Activated T-helper 2 cell treated with anti-CD3 and anti-CD28 coated beads, Interferon-gamma antibody, Interleukin-2, Interleukin-4, amounts not matched to agents 10 μg/mL and 5 μg/mL and 100 μg/mL, durations not matched to agents 14 hours and 24 hours and 36 hours (primary cell): ENCODE results near the gene SPATS2L. TPM values are rescaled to one million over a fixed set of nuclear protein-coding genes. Genes with fewer than 3 reads are reported as not detected.

ENCODE experiments used
- DNase-seq: peaks from one replicate; pipeline ENCODE4 v3.0.0; 2021; ENCODE audit warnings: low spot score
- H3K27ac Mint-ChIP-seq: one replicate; pipeline ENCODE4 v1.8.0; 2021; ENCODE audit warnings: mixed read lengths
- H3K27me3 Mint-ChIP-seq: one replicate; pipeline ENCODE4 v1.8.0; 2021; ENCODE audit warnings: low read depth, mixed read lengths
- H3K36me3 Mint-ChIP-seq: one replicate; pipeline ENCODE4 v1.8.0; 2021; ENCODE audit warnings: low read depth, mixed read lengths
- H3K4me1 Mint-ChIP-seq: one replicate; pipeline ENCODE4 v1.8.0; 2021; ENCODE audit warnings: low read depth, mixed read lengths
- H3K4me3 Mint-ChIP-seq: one replicate; pipeline ENCODE4 v1.8.0; 2021; ENCODE audit warnings: low read depth, mild to moderate bottlenecking, moderate library complexity, mixed read lengths
- H3K9me3 Mint-ChIP-seq: one replicate; pipeline ENCODE4 v1.8.0; 2021; ENCODE audit warnings: mixed read lengths
- intact Hi-C: fragments of 100-400 bp; cut with micrococcal nuclease; formaldehyde crosslinking; loops from one replicate; pipeline ENCODE4 v1.15.1; 2023
- total RNA-seq: library from RNA; stranded (reverse); gene quantifications from 2 replicates; pipeline ENCODE4 v1.2.3, GENCODE V29; 2022

SPATS2L gene
- total RNA-seq, 1 donor from 2014 or later: 62.2 TPM

DNA sequence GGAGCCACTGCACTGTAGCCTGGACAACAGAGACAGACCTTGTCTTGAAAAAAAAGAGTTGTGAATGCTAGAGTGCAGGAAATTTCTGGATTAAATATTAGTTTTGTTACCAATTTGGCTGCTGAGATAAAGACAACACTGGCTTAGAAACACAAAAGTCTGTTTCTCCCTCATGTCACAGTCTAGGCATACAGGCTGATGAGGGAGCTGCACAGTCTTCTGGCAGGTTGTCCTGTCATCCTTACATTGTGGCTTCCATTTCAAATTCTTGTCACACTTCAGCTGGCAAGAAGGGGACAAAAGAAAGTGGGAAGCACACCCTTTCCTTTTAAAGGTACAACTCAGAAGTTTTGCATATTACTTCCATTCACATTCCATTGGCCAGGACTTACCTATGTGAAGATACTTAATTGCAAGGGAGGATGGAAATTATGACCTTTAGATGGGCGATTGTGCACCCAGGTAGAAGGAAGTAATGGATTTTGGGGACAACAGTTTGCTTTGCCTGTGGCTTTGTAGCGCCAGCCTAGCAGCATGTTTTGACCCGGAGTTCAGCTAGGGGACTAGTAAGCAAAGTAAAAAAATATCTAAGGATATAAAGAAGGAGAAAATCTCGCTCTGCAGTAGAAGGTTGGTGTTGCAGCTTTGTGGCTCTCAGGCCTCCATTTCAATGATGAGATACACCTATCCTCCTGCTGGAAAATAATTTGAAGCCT lies 55.9 kb downstream of the SPATS2L start:
- Mint-ChIP-seq H3K27me3 (no peaks in the 10 kb centered on the region), H3K27ac (no peak overlapping the region), H3K36me3 (peaks cover 2% of the 10 kb centered on the region), H3K4me1 (peaks cover 4% of the 10 kb centered on the region), H3K4me3 (no peak overlapping the region), H3K9me3 (no peaks in the 10 kb centered on the region)
- intact Hi-C loops: no loop called here
- DNase-seq: no peak

GRCh38 chr2:200363279-200363678 lies 56.8 kb downstream of the SPATS2L start:
- Mint-ChIP-seq H3K27ac (no peak overlapping the region), H3K4me3 (no peak overlapping the region), H3K9me3 (no peaks in the 10 kb centered on the region), H3K27me3 (no peaks in the 10 kb centered on the region), H3K36me3 (peaks cover 2% of the 10 kb centered on the region), H3K4me1 (peaks cover 4% of the 10 kb centered on the region)
- DNase-seq: no peak
- intact Hi-C loops: no loop called here

- DNase-seq: no peak
- Mint-ChIP-seq H3K36me3 (peaks cover 2% of the 10 kb centered on the region), H3K4me3 (no peak overlapping the region), H3K4me1 (peaks cover 4% of the 10 kb centered on the region), H3K27me3 (no peaks in the 10 kb centered on the region), H3K9me3 (no peaks in the 10 kb centered on the region), H3K27ac (no peak overlapping the region)
- intact Hi-C loops: no loop called here
Measured at GRCh38 chr2:200364142-200364541, 57.6 kb downstream of the SPATS2L start.

- intact Hi-C loops: no loop called here
- Mint-ChIP-seq H3K36me3 (peaks cover 2% of the 10 kb centered on the region), H3K27me3 (no peaks in the 10 kb centered on the region), H3K4me1 (peaks cover 4% of the 10 kb centered on the region), H3K4me3 (no peak overlapping the region), H3K27ac (no peak overlapping the region), H3K9me3 (no peaks in the 10 kb centered on the region)
- DNase-seq: no peak
Measured at GRCh38 chr2:200364620-200365019, 58.1 kb downstream of the SPATS2L start.

DNA sequence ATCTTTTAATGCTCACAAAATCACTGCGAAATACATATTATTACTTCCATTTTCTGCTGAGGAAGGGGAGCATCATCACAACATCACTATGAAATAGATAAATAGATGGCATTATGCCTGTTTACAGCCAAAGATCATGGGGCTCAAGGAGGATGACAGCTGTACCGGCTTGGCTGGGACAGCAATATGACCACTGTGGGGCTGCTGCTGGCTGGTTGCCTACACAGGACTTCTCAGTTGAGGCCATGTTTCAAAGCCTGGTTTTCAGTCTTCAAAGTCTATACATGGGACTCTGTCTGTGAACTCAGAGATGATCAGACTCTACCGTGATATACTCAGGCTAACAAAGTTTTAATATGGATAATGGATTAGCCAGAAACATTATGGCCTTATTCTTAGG lies 58.7 kb downstream of the SPATS2L start:
- Mint-ChIP-seq H3K27me3 (no peaks in the 10 kb centered on the region), H3K36me3 (peaks cover 2% of the 10 kb centered on the region), H3K9me3 (no peaks in the 10 kb centered on the region), H3K27ac (no peak overlapping the region), H3K4me1 (peaks cover 4% of the 10 kb centered on the region), H3K4me3 (no peak overlapping the region)
- intact Hi-C loops: no loop called here
- DNase-seq: no peak

- no peaks in the 10 kb centered on the region for H3K27me3 Mint-ChIP-seq
- no peak for DNase-seq
- H3K9me3 Mint-ChIP-seq: no peaks in the 10 kb centered on the region
- H3K4me1 Mint-ChIP-seq: peaks cover 5% of the 10 kb centered on the region
- no peak overlapping the region for H3K27ac Mint-ChIP-seq
- peaks cover 2% of the 10 kb centered on the region for H3K36me3 Mint-ChIP-seq
- intact Hi-C loops: no loop called here
- no peak overlapping the region for H3K4me3 Mint-ChIP-seq
Measured at GRCh38 chr2:200367155-200367554, 60.7 kb downstream of the SPATS2L start.

- H3K4me1 Mint-ChIP-seq: peaks cover 23% of the 10 kb centered on the region
- no peaks in the 10 kb centered on the region for H3K9me3 Mint-ChIP-seq
- intact Hi-C loops: loop anchor here (5.0 kb wide), 2 partner anchors 97 to 342 kb away; no protein-coding TSS in a partner anchor
- H3K4me3 Mint-ChIP-seq: no peak overlapping the region
- H3K27ac Mint-ChIP-seq: no peak overlapping the region
- no peaks in the 10 kb centered on the region for H3K27me3 Mint-ChIP-seq
- DNase-seq: no peak
- H3K36me3 Mint-ChIP-seq: peaks cover 3% of the 10 kb centered on the region
Measured at GRCh38 chr2:200369886-200370285, 63.4 kb downstream of the SPATS2L start.

DNA sequence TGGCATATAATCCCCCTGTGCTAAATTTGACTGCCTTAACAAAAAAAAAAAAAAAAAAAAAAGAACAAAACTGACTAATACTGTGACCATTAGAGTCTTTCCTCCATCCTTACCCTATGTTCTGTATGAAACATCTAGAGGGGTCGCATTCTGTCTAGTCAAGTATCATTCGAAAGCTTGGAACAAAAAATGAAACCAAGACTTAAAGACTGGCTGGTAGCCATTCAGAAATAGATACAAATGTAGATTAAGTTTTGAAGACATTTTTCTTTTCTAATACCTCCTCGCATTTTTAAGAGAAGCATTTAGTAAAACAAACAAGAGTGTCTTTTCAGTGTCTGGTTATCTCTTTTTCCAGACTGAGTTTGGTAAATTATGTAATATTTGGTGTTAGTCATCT lies 66.7 kb downstream of the SPATS2L start:
- Mint-ChIP-seq H3K9me3 (no peaks in the 10 kb centered on the region), H3K4me3 (peak overlapping the region; percentile 41), H3K27ac (no peak overlapping the region), H3K4me1 (peaks cover 49% of the 10 kb centered on the region), H3K27me3 (no peaks in the 10 kb centered on the region), H3K36me3 (peaks cover 10% of the 10 kb centered on the region)
- intact Hi-C loops: loop anchor here (5.0 kb wide), 2 partner anchors 94 to 339 kb away; no protein-coding TSS in a partner anchor
- DNase-seq: no peak

DNA sequence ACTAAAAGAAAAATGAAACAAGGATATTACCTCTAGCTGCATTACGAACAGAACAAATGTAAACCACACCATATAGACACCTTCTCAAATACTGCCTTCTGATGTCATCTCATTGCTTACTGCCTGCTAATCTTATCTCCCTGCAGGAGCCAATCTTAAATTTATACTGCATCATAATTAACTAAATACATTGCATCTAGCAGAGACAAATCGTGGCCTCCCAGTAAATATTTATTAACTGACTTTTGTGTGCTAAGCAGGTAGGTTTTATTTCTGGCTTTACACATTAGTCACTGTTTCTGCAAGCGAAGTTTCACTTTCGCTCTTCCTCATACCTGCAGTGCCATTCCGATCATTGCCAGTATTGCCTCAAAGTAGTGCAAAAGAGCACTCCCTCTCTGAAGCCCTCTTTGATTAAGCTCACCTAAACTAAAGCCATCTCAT lies 67.5 kb downstream of the SPATS2L start:
- H3K4me1 Mint-ChIP-seq: peaks cover 51% of the 10 kb centered on the region
- H3K27me3 Mint-ChIP-seq: no peaks in the 10 kb centered on the region
- peak overlapping the region; percentile 74 for H3K27ac Mint-ChIP-seq
- peaks cover 10% of the 10 kb centered on the region for H3K36me3 Mint-ChIP-seq
- intact Hi-C loops: loop anchor here (1.0 to 5.0 kb wide), 5 partner anchors 32 to 338 kb away; no protein-coding TSS in a partner anchor
- peak; percentile 33 for DNase-seq
- no peaks in the 10 kb centered on the region for H3K9me3 Mint-ChIP-seq
- peak overlapping the region; percentile 76 for H3K4me3 Mint-ChIP-seq

DNA sequence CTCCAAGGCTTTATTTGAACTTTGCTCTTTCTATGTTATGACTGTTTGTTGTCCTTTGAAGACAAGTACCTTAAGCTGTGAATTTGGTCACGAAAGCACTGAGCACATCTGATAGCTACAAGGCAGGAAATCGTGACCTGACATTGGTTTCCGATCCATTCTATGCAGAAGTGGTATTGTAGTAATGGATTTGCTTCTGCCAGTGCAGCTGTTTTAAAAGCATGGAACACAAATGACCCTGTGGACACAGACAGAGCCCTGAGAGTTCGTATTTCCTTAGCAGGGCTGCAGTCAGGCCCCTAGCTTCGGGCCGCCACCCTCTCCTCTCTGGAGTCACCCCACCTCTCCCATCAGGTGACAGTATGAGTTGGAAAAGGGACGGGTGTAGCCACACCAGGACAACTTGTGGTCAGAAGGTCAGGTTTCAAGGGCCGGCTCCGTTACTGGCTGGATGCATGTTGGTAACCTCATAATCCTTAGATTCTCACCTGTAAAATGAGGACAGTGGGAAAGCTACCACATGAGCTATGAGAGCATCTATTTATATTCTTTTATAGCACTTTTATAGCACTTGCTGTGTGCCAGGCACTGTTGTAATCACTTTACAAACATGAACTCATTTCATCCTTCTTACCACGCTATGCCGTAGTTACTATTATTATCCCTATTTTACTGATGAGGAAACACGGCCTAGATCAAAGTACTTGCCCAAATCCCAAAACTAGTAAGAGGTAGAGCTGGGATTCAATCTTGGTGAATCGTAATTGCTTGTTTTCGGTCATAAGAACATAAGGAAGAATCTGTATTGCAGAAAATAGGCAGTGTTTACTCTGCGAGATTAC lies 70.2 kb downstream of the SPATS2L start:
- H3K4me3 Mint-ChIP-seq: no peak overlapping the region
- H3K4me1 Mint-ChIP-seq: peaks cover 69% of the 10 kb centered on the region
- DNase-seq: peak; percentile 16
- H3K36me3 Mint-ChIP-seq: peaks cover 10% of the 10 kb centered on the region
- no peak overlapping the region for H3K27ac Mint-ChIP-seq
- intact Hi-C loops: loop anchor here (5.0 kb wide), 1 partner anchor 39 kb away; no protein-coding TSS in a partner anchor
- no peaks in the 10 kb centered on the region for H3K27me3 Mint-ChIP-seq
- H3K9me3 Mint-ChIP-seq: no peaks in the 10 kb centered on the region

DNA sequence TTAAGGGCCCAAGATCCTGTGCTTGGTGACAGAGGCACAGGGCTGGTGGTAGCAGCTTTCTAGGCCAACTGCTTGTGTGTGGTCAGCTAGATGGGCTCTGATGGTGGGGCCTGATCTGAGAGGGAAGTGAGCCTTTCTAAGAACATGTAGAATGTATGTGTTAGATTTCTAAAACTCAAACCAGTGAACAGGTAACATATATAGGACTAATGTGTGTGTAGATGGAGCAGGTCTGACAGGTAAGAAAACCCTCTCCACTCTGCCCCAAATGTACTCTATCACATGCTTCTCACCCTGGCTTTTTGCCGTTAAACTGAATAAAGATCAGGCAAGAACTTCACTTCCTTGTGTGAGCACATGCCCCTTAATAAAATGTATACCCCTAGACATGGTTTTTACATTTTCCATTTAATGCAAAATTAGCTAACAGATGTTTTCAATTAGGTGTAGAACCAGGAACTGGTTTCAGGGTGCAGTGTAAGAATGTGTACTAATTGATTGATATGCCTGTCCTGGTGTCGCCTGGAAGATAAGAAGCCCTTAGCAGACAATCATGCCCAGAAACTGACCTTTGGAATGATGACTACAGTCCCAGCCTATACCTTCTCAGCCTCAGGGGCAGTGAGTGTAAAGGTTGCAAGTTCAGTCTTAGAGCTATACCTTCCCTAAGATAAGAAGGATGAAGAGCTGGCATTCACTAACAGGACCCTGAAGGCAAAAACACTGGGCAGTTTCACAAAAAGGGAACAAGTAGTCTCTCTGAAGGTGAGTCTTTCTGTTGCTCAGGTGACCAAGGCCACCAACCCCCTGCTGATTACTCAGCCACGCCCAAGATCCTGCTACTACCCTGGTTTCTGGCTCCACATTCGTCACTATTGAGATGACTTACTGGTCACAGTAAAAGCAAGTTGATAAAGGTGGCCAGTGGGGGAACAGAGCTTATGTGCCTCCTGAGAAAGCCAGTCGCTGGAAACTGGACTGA lies 71.2 kb downstream of the SPATS2L start:
- DNase-seq: no peak
- Mint-ChIP-seq H3K4me1 (peaks cover 71% of the 10 kb centered on the region), H3K36me3 (peaks cover 10% of the 10 kb centered on the region), H3K4me3 (no peak overlapping the region), H3K9me3 (no peaks in the 10 kb centered on the region), H3K27ac (no peak overlapping the region), H3K27me3 (no peaks in the 10 kb centered on the region)
- intact Hi-C loops: loop anchor here (5.0 kb wide), 1 partner anchor 40 kb away; no protein-coding TSS in a partner anchor

- Mint-ChIP-seq H3K9me3 (no peaks in the 10 kb centered on the region), H3K36me3 (peaks cover 10% of the 10 kb centered on the region), H3K4me3 (no peak overlapping the region), H3K27ac (no peak overlapping the region), H3K4me1 (peaks cover 72% of the 10 kb centered on the region), H3K27me3 (no peaks in the 10 kb centered on the region)
- intact Hi-C loops: loop anchor here (5.0 kb wide), 1 partner anchor 41 kb away; no protein-coding TSS in a partner anchor
- no peak for DNase-seq
Measured at GRCh38 chr2:200378652-200379290, 72.3 kb downstream of the SPATS2L start.
